Measurements from ENCODE around the gene CDK5RAP1.
A peak's percentile ranks its signal among the peaks of the same experiment; 100 is the strongest.

The CDK5RAP1 gene

GRCh38 chr20:33418033-33418432 lies 16.7 kb upstream of the CDK5RAP1 start:
- no peak for TF ChIP-seq CTCF (IDR thresholded peaks at IDR 0.05; ENCODE audit: low read depth, low read length, missing control alignments)
- no peak overlapping the region for H3K4me3 ChIP-seq (replicated peaks; ENCODE audit: low read depth, low read length)
- no peak for DNase-seq (ENCODE audit: extremely low read depth, low read depth)

- H3K4me3 ChIP-seq (replicated peaks; ENCODE audit: low read depth, low read length): no peak overlapping the region
- DNase-seq (ENCODE audit: extremely low read depth, low read depth): no peak
- TF ChIP-seq CTCF (IDR thresholded peaks at IDR 0.05; ENCODE audit: low read depth, low read length, missing control alignments): peak; percentile 42
These were observed 14.6 kb upstream of the CDK5RAP1 start for GRCh38 chr20:33415948-33416347.

GRCh38 chr20:33412484-33412838 lies 11.1 kb upstream of the CDK5RAP1 start:
- H3K4me3 ChIP-seq (replicated peaks; ENCODE audit: low read depth, low read length): no peak overlapping the region
- no peak for TF ChIP-seq CTCF (IDR thresholded peaks at IDR 0.05; ENCODE audit: low read depth, low read length, missing control alignments)
- no peak for DNase-seq (ENCODE audit: extremely low read depth, low read depth)

GRCh38 chr20:33411711-33412483 lies 10.6 kb upstream of the CDK5RAP1 start:
- no peak for DNase-seq (ENCODE audit: extremely low read depth, low read depth)
- TF ChIP-seq CTCF (IDR thresholded peaks at IDR 0.05; ENCODE audit: low read depth, low read length, missing control alignments): no peak
- no peak overlapping the region for H3K4me3 ChIP-seq (replicated peaks; ENCODE audit: low read depth, low read length)

- H3K4me3 ChIP-seq (replicated peaks; ENCODE audit: low read depth, low read length): no peak overlapping the region
- no peak for DNase-seq (ENCODE audit: extremely low read depth, low read depth)
- no peak for TF ChIP-seq CTCF (IDR thresholded peaks at IDR 0.05; ENCODE audit: low read depth, low read length, missing control alignments)
These were observed 9.9 kb upstream of the CDK5RAP1 start for GRCh38 chr20:33411242-33411641.

- no peak overlapping the region for H3K4me3 ChIP-seq (replicated peaks; ENCODE audit: low read depth, low read length)
- DNase-seq (ENCODE audit: extremely low read depth, low read depth): no peak
- no peak for TF ChIP-seq CTCF (IDR thresholded peaks at IDR 0.05; ENCODE audit: low read depth, low read length, missing control alignments)
These were observed 8.9 kb upstream of the CDK5RAP1 start for GRCh38 chr20:33410081-33410742.
